IMR-90 (cell line): ENCODE results near the gene TBC1D9B. TPM values are rescaled to one million over a fixed set of nuclear protein-coding genes. Genes with fewer than 3 reads are reported as not detected.

ENCODE experiments used
- ATAC-seq: fragments of 200-7000 bp; cut with Tn5 transposase; 2 replicates; pipeline ENCODE4 v1.9.1; 2020; ENCODE audit warnings: low read depth, mild to moderate bottlenecking, moderate library complexity
- BruUV-seq: library from RNA; stranded (reverse); fragments of 400-500 nt; replicated peaks from 2 replicates; lab custom pipeline; 2021; lab: Mats Ljungman, UMichigan
- CTCF ChIA-PET: fragments of 300-600 bp; formaldehyde crosslinking; extraction: SDS; loops from one replicate; lab custom pipeline; 2021; ENCODE audit warnings: antibody characterized with exemption; lab: Yijun Ruan, JAX
- POLR2A ChIA-PET: fragments of 300-600 bp; sonication (Branson Sonifier 250); formaldehyde crosslinking; loops from one replicate; lab custom pipeline; 2022; ENCODE audit warnings: antibody characterized with exemption; ENCODE audit not compliant: unreplicated experiment; lab: Charles Lee
- DNase-seq: peaks from one replicate; pipeline ENCODE4 v3.0.0; 2013
- H2AFZ ChIP-seq: replicated peaks from 2 replicates; pipeline ENCODE3; 2013; ENCODE audit warnings: low read length, mild to moderate bottlenecking; ENCODE audit not compliant: poor library complexity
- H2AK5ac ChIP-seq: 2 replicates; pipeline ENCODE4 v1.6.1; 2013; ENCODE audit warnings: low read depth, low read length, inconsistent platforms
- H2AK9ac ChIP-seq: replicated peaks from 2 replicates; pipeline ENCODE3; 2013; ENCODE audit warnings: mild to moderate bottlenecking, low read depth, low read length, moderate library complexity; ENCODE audit not compliant: poor library complexity
- H2BK120ac ChIP-seq: 2 replicates; pipeline ENCODE4 v1.6.1; 2013; ENCODE audit warnings: low read depth, low read length, inconsistent platforms
- H2BK15ac ChIP-seq: 3 replicates; pipeline ENCODE4 v1.6.1; 2013; ENCODE audit warnings: low read depth, low read length, inconsistent platforms
- H2BK20ac ChIP-seq: 2 replicates; pipeline ENCODE4 v1.6.1; 2013; ENCODE audit warnings: low read depth, mild to moderate bottlenecking, inconsistent platforms, low read length, moderate library complexity
- H2BK5ac ChIP-seq: 2 replicates; pipeline ENCODE4 v1.6.1; 2013; ENCODE audit warnings: mild to moderate bottlenecking, low read depth, low read length, inconsistent platforms; ENCODE audit not compliant: poor library complexity, severe bottlenecking
- H3K14ac ChIP-seq: replicated peaks from 2 replicates; pipeline ENCODE4 v1.6.1; 2013; ENCODE audit warnings: low read depth, low read length, inconsistent platforms
- H3K18ac ChIP-seq: 2 replicates; pipeline ENCODE4 v1.6.1; 2013; ENCODE audit warnings: low read depth, low read length, control low read depth
- H3K23ac ChIP-seq: 2 replicates; pipeline ENCODE4 v1.6.1; 2013; ENCODE audit warnings: low read depth, low read length, inconsistent platforms
- H3K27ac ChIP-seq: 2 replicates; pipeline ENCODE4 v1.5.1; 2013; ENCODE audit warnings: mild to moderate bottlenecking, control low read depth, low read length; ENCODE audit not compliant: insufficient read depth
- H3K27me3 ChIP-seq: 2 replicates; pipeline ENCODE4 v1.6.1; 2013; ENCODE audit warnings: low read length; ENCODE audit not compliant: control insufficient read depth, insufficient read depth
- H3K36me3 ChIP-seq: 2 replicates; pipeline ENCODE4 v1.6.1; 2013; ENCODE audit warnings: low read length, mixed read lengths; ENCODE audit not compliant: control insufficient read depth, insufficient read depth
- H3K4ac ChIP-seq: 2 replicates; pipeline ENCODE4 v1.6.1; 2013; ENCODE audit warnings: low read depth, low read length, inconsistent platforms
- H3K4me1 ChIP-seq: 2 replicates; pipeline ENCODE4 v1.6.1; 2013; ENCODE audit warnings: low read length, mixed read lengths; ENCODE audit not compliant: control insufficient read depth, insufficient read depth
- H3K4me2 ChIP-seq: 2 replicates; pipeline ENCODE4 v1.6.1; 2013; ENCODE audit warnings: low read depth, mild to moderate bottlenecking, control low read depth, low read length, moderate library complexity
- H3K4me3 ChIP-seq: 2 replicates; pipeline ENCODE4 v1.5.1; 2013; ENCODE audit warnings: low read depth, mild to moderate bottlenecking, control low read depth, low read length, moderate library complexity; ENCODE audit not compliant: insufficient read depth
- H3K56ac ChIP-seq: 2 replicates; pipeline ENCODE4 v1.6.1; 2013; ENCODE audit warnings: low read length, inconsistent platforms; ENCODE audit not compliant: insufficient read depth; ENCODE audit errors: extremely low read depth
- H3K79me1 ChIP-seq, 2 experiments: 2 replicates each; pipeline ENCODE4 v1.6.1; 2013; ENCODE audit warnings: low read length in 2 of 2, inconsistent platforms in 1 of 2, low read depth in 1 of 2
- H3K9ac ChIP-seq: 2 replicates; pipeline ENCODE4 v1.6.1; 2013; ENCODE audit warnings: low read depth, low read length, control low read depth
- H3K9me1 ChIP-seq: 2 replicates; pipeline ENCODE4 v1.6.1; 2013; ENCODE audit warnings: low read length, inconsistent platforms; ENCODE audit not compliant: insufficient read depth
- H3K9me3 ChIP-seq: 2 replicates; pipeline ENCODE4 v1.6.1; 2013; ENCODE audit warnings: low read length; ENCODE audit not compliant: control insufficient read depth, insufficient read depth
- H4K20me1 ChIP-seq: 2 replicates; pipeline ENCODE4 v1.6.1; 2013; ENCODE audit warnings: low read length, inconsistent platforms; ENCODE audit not compliant: insufficient read depth
- H4K5ac ChIP-seq: 2 replicates; pipeline ENCODE4 v1.6.1; 2013; ENCODE audit warnings: mild to moderate bottlenecking, low read depth, low read length, control low read depth
- H4K8ac ChIP-seq, 2 experiments: 2 replicates each; pipeline ENCODE4 v1.6.1; 2013; ENCODE audit warnings: low read depth in 2 of 2, low read length in 2 of 2, control low read depth in 1 of 2, inconsistent platforms in 1 of 2
- H4K91ac ChIP-seq: 2 replicates; pipeline ENCODE4 v1.6.1; 2013; ENCODE audit warnings: low read depth, low read length, inconsistent platforms; ENCODE audit not compliant: insufficient read depth
- BHLHE40 ChIP-seq: fragments of 150-350 bp; IDR thresholded peaks from 2 replicates; pipeline ENCODE4 v1.6.1; 2016; ENCODE audit warnings: mild to moderate bottlenecking, low read depth, low read length
- FOS ChIP-seq: fragments of 150-350 bp; IDR thresholded peaks from 2 replicates; pipeline ENCODE4 v1.6.1; 2016; ENCODE audit warnings: low read depth, low read length
- MAFK ChIP-seq: IDR thresholded peaks from 2 replicates; pipeline ENCODE4 v1.6.1; 2012; ENCODE audit warnings: low read depth, low read length, improper control_type of control experiment
- MAZ ChIP-seq: IDR thresholded peaks from 2 replicates; pipeline ENCODE4 v1.6.1; 2012; ENCODE audit warnings: low read depth, mild to moderate bottlenecking, low read length, improper control_type of control experiment, moderate library complexity, borderline replicate concordance
- MXI1 ChIP-seq: IDR thresholded peaks from 2 replicates; pipeline ENCODE4 v1.6.1; 2012; ENCODE audit warnings: low read depth, mild to moderate bottlenecking, low read length, moderate library complexity, borderline replicate concordance
- NFE2L2 ChIP-seq: fragments of 150-350 bp; IDR thresholded peaks from 2 replicates; pipeline ENCODE4 v1.6.1; 2016; ENCODE audit warnings: low read depth, mild to moderate bottlenecking, low read length
- RAD21 ChIP-seq: IDR thresholded peaks from 2 replicates; pipeline ENCODE4 v1.6.1; 2012; ENCODE audit warnings: low read length, improper control_type of control experiment
- RCOR1 ChIP-seq: IDR thresholded peaks from 2 replicates; pipeline ENCODE4 v1.6.1; 2012; ENCODE audit warnings: mild to moderate bottlenecking, low read length, improper control_type of control experiment; ENCODE audit not compliant: insufficient replicate concordance
- RFX5 ChIP-seq: IDR thresholded peaks from 2 replicates; pipeline ENCODE4 v1.8.0; 2012; ENCODE audit warnings: low read depth, mild to moderate bottlenecking, low read length, moderate library complexity
- SMC3 ChIP-seq: fragments of 150-350 bp; IDR thresholded peaks from 2 replicates; pipeline ENCODE4 v1.6.1; 2016; ENCODE audit warnings: low read depth, mild to moderate bottlenecking, antibody characterized with exemption, low read length, moderate library complexity
- WGBS, 2 experiments: methylation state at CpG; one replicate each; pipeline versions ENCODE4 v1.1.5 to v1.1.7; 2013; ENCODE audit warnings: missing lambda C conversion rate in 2 of 2; ENCODE audit not compliant: insufficient read length in 1 of 2; ENCODE audit errors: extremely low coverage in 2 of 2; 5-methylcytosine and 5-hydroxymethylcytosine counted together
- dilution Hi-C: fragments of 300-500 bp; cut with HindIII; formaldehyde crosslinking; loops from one replicate; pipeline ENCODE4 v1.14.3; 2018; ENCODE audit warnings: low sequenced_read_pairs; ENCODE audit not compliant: unreplicated experiment
- in situ Hi-C: fragments of 300-500 bp; cut with MboI; formaldehyde crosslinking; loops from 3 replicates; pipeline ENCODE4 v1.14.3; 2019; ENCODE audit warnings: low sequenced_read_pairs, inconsistent platforms, mixed read lengths
- intact Hi-C: fragments of 100-400 bp; cut with micrococcal nuclease; formaldehyde crosslinking; loops from 2 replicates; pipeline ENCODE4 v1.10.0; 2022
- polyA plus RNA-seq, 3 experiments: library from polyadenylated mRNA; depleted of rRNA; stranded (reverse); fragments of >200 nt; gene quantifications; 2 replicates each; pipeline ENCODE4 v1.2.3, GENCODE V29; 2012; ENCODE audit warnings: low replicate concordance in 1 of 3
- total RNA-seq: library from RNA; depleted of rRNA; stranded (reverse); fragments of >200 nt; gene quantifications from 2 replicates; pipeline ENCODE4 v1.2.3, GENCODE V29; 2012
- TF ChIP-seq, protein P1 (sequence below): conservative IDR thresholded peaks from 2 replicates; pipeline ENCODE4 v1.5.1; 2012; ENCODE audit warnings: mild to moderate bottlenecking, low read depth, low read length, improper control_type of control experiment

The TBC1D9B gene
- total and polyA plus RNA-seq, 2 of the 4 experiments (the other 2 are of a cell fraction): 58.6 to 78.1 TPM

DNA sequence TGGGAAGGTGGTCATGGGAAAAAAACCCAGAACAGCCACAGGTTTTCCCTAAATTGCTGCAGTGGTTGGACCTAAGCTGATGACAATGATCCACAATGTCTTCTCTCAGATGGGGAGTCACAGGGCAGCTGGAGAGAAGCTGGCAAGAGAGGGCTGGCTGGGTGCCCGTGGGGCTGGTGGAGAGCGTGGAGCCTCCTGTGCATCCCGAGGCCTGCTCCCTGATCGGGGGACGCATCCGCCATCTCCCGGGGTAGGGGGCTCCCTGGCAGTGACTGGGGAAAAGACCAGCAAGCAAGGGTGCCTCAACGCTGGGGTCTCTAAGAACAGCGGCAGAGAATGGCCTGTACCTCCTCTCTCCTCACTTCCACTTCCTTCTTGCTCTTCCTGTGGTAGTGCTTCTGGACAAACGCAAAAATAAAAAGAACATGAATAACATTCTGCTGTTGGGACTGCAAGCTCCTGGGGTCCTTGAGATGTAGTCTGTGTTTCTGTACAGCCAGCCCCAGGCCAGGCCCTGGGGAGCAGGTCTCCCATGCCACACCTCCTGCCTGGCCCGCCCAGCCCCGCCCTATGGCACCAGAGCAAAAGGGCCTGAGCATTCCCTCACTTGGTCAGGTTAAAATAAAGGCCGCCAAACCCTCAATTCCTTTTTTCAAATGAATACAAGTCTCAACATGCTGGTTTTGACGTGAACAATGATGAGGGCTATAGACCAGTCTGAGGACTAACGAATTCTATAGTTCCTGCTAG, 42.0 kb downstream of the TBC1D9B start:
- H3K4me1 ChIP-seq: no peaks in the 10 kb centered on the region
- H2AK9ac ChIP-seq: no peak overlapping the region
- no peak overlapping the region for H3K4me3 ChIP-seq
- H4K8ac ChIP-seq: no peak overlapping the region
- H3K9me1 ChIP-seq: peaks cover 4% of the 10 kb centered on the region; the same call in 1 of the 2 replicates
- TF ChIP-seq RCOR1 (no peak), BHLHE40 (no peak), RAD21 (no peak), MAFK (no peak), MAZ (no peak), SMC3 (no peak), NFE2L2 (no peak), FOS (no peak), MXI1 (no peak), RFX5 (no peak)
- TF ChIP-seq, protein P1, sequence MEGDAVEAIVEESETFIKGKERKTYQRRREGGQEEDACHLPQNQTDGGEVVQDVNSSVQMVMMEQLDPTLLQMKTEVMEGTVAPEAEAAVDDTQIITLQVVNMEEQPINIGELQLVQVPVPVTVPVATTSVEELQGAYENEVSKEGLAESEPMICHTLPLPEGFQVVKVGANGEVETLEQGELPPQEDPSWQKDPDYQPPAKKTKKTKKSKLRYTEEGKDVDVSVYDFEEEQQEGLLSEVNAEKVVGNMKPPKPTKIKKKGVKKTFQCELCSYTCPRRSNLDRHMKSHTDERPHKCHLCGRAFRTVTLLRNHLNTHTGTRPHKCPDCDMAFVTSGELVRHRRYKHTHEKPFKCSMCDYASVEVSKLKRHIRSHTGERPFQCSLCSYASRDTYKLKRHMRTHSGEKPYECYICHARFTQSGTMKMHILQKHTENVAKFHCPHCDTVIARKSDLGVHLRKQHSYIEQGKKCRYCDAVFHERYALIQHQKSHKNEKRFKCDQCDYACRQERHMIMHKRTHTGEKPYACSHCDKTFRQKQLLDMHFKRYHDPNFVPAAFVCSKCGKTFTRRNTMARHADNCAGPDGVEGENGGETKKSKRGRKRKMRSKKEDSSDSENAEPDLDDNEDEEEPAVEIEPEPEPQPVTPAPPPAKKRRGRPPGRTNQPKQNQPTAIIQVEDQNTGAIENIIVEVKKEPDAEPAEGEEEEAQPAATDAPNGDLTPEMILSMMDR: no peak
- intact Hi-C loops: no loop called here
- H3K14ac ChIP-seq: no peak overlapping the region
- no peak overlapping the region for H4K5ac ChIP-seq
- H3K9ac ChIP-seq: no peak overlapping the region
- no peak overlapping the region for H2BK5ac ChIP-seq
- no peak overlapping the region for H3K18ac ChIP-seq
- H2AK5ac ChIP-seq: no peak overlapping the region
- POLR2A ChIA-PET: no interaction called here
- in situ Hi-C loops: no loop called here
- BruUV-seq: no TSS peak
- no peak overlapping the region for H3K27ac ChIP-seq
- no peak overlapping the region for H3K4me2 ChIP-seq
- H2BK15ac ChIP-seq: no peak overlapping the region
- H2AFZ ChIP-seq: no peak overlapping the region
- no peak overlapping the region for H2BK20ac ChIP-seq
- DNase-seq (no peak), ATAC-seq (no peak)
- no peaks in the 10 kb centered on the region; a peak in 1 of 4 replicates for H3K79me1 ChIP-seq
- no peak overlapping the region for H2BK120ac ChIP-seq
- dilution Hi-C loops: no loop called here
- no peak overlapping the region for H3K23ac ChIP-seq
- CTCF ChIA-PET: no interaction called here
- WGBS, 2 experiments: 100% methylated on average over 2 of the region's 15 CpGs; no CpG with 5 or more reads in 1 of the 2 experiments
- no peak overlapping the region for H3K4ac ChIP-seq
- no peaks in the 10 kb centered on the region for H4K20me1 ChIP-seq
- peaks cover 66% of the 10 kb centered on the region for H3K36me3 ChIP-seq
- H3K9me3 ChIP-seq: peaks cover 5% of the 10 kb centered on the region; the same call in 1 of the 2 replicates
- no peaks in the 10 kb centered on the region for H3K27me3 ChIP-seq
- no peak overlapping the region for H3K56ac ChIP-seq
- no peak overlapping the region for H4K91ac ChIP-seq
